Right lobe of liver (tissue), 6 donors: ENCODE measurements around the gene AGBL3. TPM values are rescaled to one million over a fixed set of nuclear protein-coding genes. Genes with fewer than 3 reads are reported as not detected.

Experiments
- ATAC-seq, 4 donors: fragments of 200-7000 bp; cut with Tn5 transposase; one replicate each; pipeline ENCODE4 v1.9.1; 2020; ENCODE audit warnings: mild to moderate bottlenecking in 4 of 4, moderate library complexity in 4 of 4
- DNase-seq, 3 donors: peaks; one replicate each; pipeline ENCODE4 v3.0.0-alpha.2; 2020
- H3K27ac ChIP-seq, 3 donors: fragments of 200-600 bp; one replicate each; pipeline ENCODE4 v1.8.0; 2022
- H3K27me3 ChIP-seq, 2 donors: fragments of 200-600 bp; one replicate each; pipeline ENCODE4 v1.8.0; 2022
- H3K36me3 ChIP-seq, 4 donors: fragments of 200-600 bp; sonication (generic) in 1 of 4; one replicate each; pipeline versions ENCODE4 v1.5.1 to v1.8.0; 2017 to 2022; ENCODE audit warnings: control low read depth in 1 of 4
- H3K4me1 ChIP-seq, 4 donors: fragments of 200-600 bp; sonication (generic) in 1 of 4; one replicate each; pipeline versions ENCODE4 v1.5.1 to v1.8.0; 2017 to 2022; ENCODE audit warnings: control low read depth in 1 of 4
- H3K4me3 ChIP-seq, 3 donors: fragments of 200-600 bp; one replicate each; pipeline ENCODE4 v1.8.0; 2022
- H3K9me3 ChIP-seq, 4 donors: fragments of 200-600 bp; sonication (generic) in 1 of 4; one replicate each; pipeline versions ENCODE4 v1.5.1 to v1.8.0; 2017 to 2022; ENCODE audit warnings: control low read depth in 1 of 4
- CTCF ChIP-seq, 4 donors: fragments of 200-600 bp in 3 of 4; fragments of 450-650 bp in 1 of 4; IDR thresholded peaks; one replicate each; pipeline versions ENCODE4 v1.5.1 to v1.8.0; 2016 to 2022; ENCODE audit warnings: antibody characterized with exemption in 4 of 4, mild to moderate bottlenecking in 2 of 4
- POLR2A ChIP-seq: fragments of 450-650 bp; IDR thresholded peaks from one replicate; pipeline ENCODE4 v1.6.1; 2017; ENCODE audit warnings: antibody characterized with exemption, mild to moderate bottlenecking
- WGBS: methylation state at CpG from one replicate; pipeline ENCODE4 v1.1.6; 2018; ENCODE audit warnings: low coverage, low lambda C conversion rate; ENCODE audit not compliant: insufficient coverage; ENCODE audit errors: missing lambda C conversion rate; 5-methylcytosine and 5-hydroxymethylcytosine counted together
- intact Hi-C, 2 donors: fragments of 100-400 bp; cut with DNase I; formaldehyde crosslinking; loops; one replicate each; pipeline versions ENCODE4 v1.11.2 to v1.14.1; 2022
- total RNA-seq, 6 experiments: library from RNA; depleted of rRNA in 2 of 6; stranded (reverse); fragments of >200 nt in 2 of 6; fragmentation: NEBNext Ultra II Directional in 3 of 6; extraction: Animal tissue kit (Norgen Biotek cat#: 25700) in 3 of 6; gene quantifications; one replicate each; pipeline versions ENCODE4 v1.1.0 to v1.2.4, GENCODE V29; 2016 to 2023
- donor health status: DM: no; HTN: yes; CAD: no.
- donor health status: DM: no; HTN: no; CAD: no.
- donor health status: DM: no; HTN: no; CAD: no.
- donor health status: DM: no; HTN: yes; CAD: no.
- donor health status: DM: no; HTN: yes; CAD: no.

The AGBL3 gene
- total RNA-seq, 6 experiments from 2014 or later: 1.2 to 3.5 (median 2.2) TPM

GRCh38 chr7:134995239-134996096 is 9.2 kb downstream of the AGBL3 start:
- 56% methylated on average over 6 of the region's 6 CpGs for WGBS
- DNase-seq (no peak), ATAC-seq (peak in 2 of 4 donors; percentile 2 to 13)
- H3K4me1 ChIP-seq: peaks cover 0 to 54% (median 10%) of the 10 kb centered on the region in 4 donors
- no peaks in the 10 kb centered on the region for H3K36me3 ChIP-seq
- H3K27me3 ChIP-seq: no peaks in the 10 kb centered on the region
- no peaks in the 10 kb centered on the region for H3K9me3 ChIP-seq
- TF ChIP-seq POLR2A (no peak), CTCF (IDR thresholded peaks at IDR 0.05) (no peak)
- intact Hi-C loops: no loop called here
- peak overlapping the region in 2 of 3 donors; percentile 7 to 37 for H3K27ac ChIP-seq
- H3K4me3 ChIP-seq: no peak overlapping the region

- no peak overlapping the region for H3K4me3 ChIP-seq
- peaks cover 0 to 51% (median 10%) of the 10 kb centered on the region in 4 donors for H3K4me1 ChIP-seq
- no peaks in the 10 kb centered on the region for H3K9me3 ChIP-seq
- ATAC-seq: no peak
- H3K27me3 ChIP-seq: no peaks in the 10 kb centered on the region
- H3K36me3 ChIP-seq: no peaks in the 10 kb centered on the region
- TF ChIP-seq CTCF (IDR thresholded peaks at IDR 0.05) (no peak), POLR2A (no peak)
- intact Hi-C loops: no loop called here
- no peak for DNase-seq
- peak overlapping the region in 1 of 3 donors; percentile 37 for H3K27ac ChIP-seq
- 38% methylated on average over 2 of the region's 2 CpGs for WGBS
These were observed 9.8 kb downstream of the AGBL3 start for GRCh38 chr7:134996097-134996550.

- Histone ChIP-seq H3K4me1 (peaks cover 0 to 45% (median 7%) of the 10 kb centered on the region in 4 donors), H3K27ac (peak overlapping the region; percentile 12 to 81 (median 42)), H3K27me3 (no peaks in the 10 kb centered on the region), H3K4me3 (no peak overlapping the region), H3K9me3 (no peaks in the 10 kb centered on the region), H3K36me3 (no peaks in the 10 kb centered on the region)
- intact Hi-C loops: no loop called here
- TF ChIP-seq CTCF (IDR thresholded peaks at IDR 0.05) (no peak), POLR2A (no peak)
- ATAC-seq (peak; percentile 51 to 71 (median 64)), DNase-seq (no peak)
- WGBS: 69% methylated on average over 3 of the region's 3 CpGs
These were observed 11.0 kb downstream of the AGBL3 start for GRCh38 chr7:134997214-134997885.

GRCh38 chr7:134999136-134999535 is 12.8 kb downstream of the AGBL3 start:
- Histone ChIP-seq H3K4me1 (peaks cover 0 to 28% (median 0%) of the 10 kb centered on the region in 4 donors), H3K4me3 (no peak overlapping the region), H3K9me3 (no peaks in the 10 kb centered on the region), H3K36me3 (no peaks in the 10 kb centered on the region), H3K27me3 (no peaks in the 10 kb centered on the region), H3K27ac (no peak overlapping the region)
- TF ChIP-seq CTCF (IDR thresholded peaks at IDR 0.05) (no peak), POLR2A (no peak)
- ATAC-seq (no peak), DNase-seq (no peak)
- WGBS: no CpG with 5 or more reads among the region's 3 CpGs
- intact Hi-C loops: no loop called here
